Breast epithelium (tissue), 4 donors: Measurements from ENCODE around the gene SESN1. TPM values are rescaled to one million over a fixed set of nuclear protein-coding genes. Genes with fewer than 3 reads are reported as not detected.

Experiments
- DNase-seq, 2 donors: peaks; one replicate each; pipeline ENCODE4 v3.0.0-alpha.2; 2019; ENCODE audit warnings: low spot score in 2 of 2
- H3K27ac ChIP-seq, 2 donors: fragments of 200-600 bp; sonication (generic) in 1 of 2; one replicate each; pipeline ENCODE4 v1.5.1; 2016 to 2019; ENCODE audit warnings: mild to moderate bottlenecking in 1 of 2
- H3K27me3 ChIP-seq, 2 donors: fragments of 200-600 bp; sonication (generic) in 1 of 2; one replicate each; pipeline versions ENCODE4 v1.5.1 to v1.6.0; 2017 to 2019; ENCODE audit warnings: control low read depth in 1 of 2, mild to moderate bottlenecking in 1 of 2
- H3K36me3 ChIP-seq: fragments of 200-600 bp; one replicate; pipeline ENCODE4 v1.5.1; 2019
- H3K4me1 ChIP-seq, 2 donors: fragments of 200-600 bp; sonication (generic); one replicate each; pipeline ENCODE4 v1.5.1; 2016 to 2019; ENCODE audit warnings: control low read depth in 1 of 2
- H3K4me3 ChIP-seq, 3 donors: fragments of 200-600 bp; sonication (generic); 1 replicate in 2 of 3; 2 replicates in 1 of 3; pipeline ENCODE4 v1.5.1; 2016 to 2019; ENCODE audit warnings: mild to moderate bottlenecking in 3 of 3, moderate library complexity in 2 of 3
- H3K9me3 ChIP-seq, 2 donors: fragments of 200-600 bp; sonication (generic) in 1 of 2; one replicate each; pipeline ENCODE4 v1.5.1; 2016 to 2019; ENCODE audit warnings: control low read depth in 1 of 2
- CTCF ChIP-seq, 3 donors: fragments of 450-650 bp; IDR thresholded peaks; one replicate each; pipeline ENCODE4 v1.5.1; 2016 to 2017; ENCODE audit warnings: antibody characterized with exemption in 3 of 3, mild to moderate bottlenecking in 3 of 3, moderate library complexity in 3 of 3
- POLR2A ChIP-seq: fragments of 450-650 bp; IDR thresholded peaks from one replicate; pipeline ENCODE4 v1.6.1; 2016; ENCODE audit warnings: antibody characterized with exemption, mild to moderate bottlenecking, moderate library complexity
- POLR2AphosphoS5 ChIP-seq, 3 donors: sonication (generic); formaldehyde crosslinking; IDR thresholded peaks; one replicate each; pipeline ENCODE4 v1.6.1; 2017; ENCODE audit warnings: antibody characterized with exemption in 3 of 3
- intact Hi-C: fragments of 100-400 bp; cut with DNase I; formaldehyde crosslinking; loops from one replicate; pipeline ENCODE4 v1.15.1; 2023; ENCODE audit warnings: low total_unique reads
- total RNA-seq, 3 donors: library from RNA; depleted of rRNA; stranded (reverse); fragments of >200 nt; gene quantifications; one replicate each; pipeline ENCODE4 v1.1.0, GENCODE V29; 2016

The SESN1 gene
- total RNA-seq, 3 donors from 2014 or later = 70.8 to 141 (median 108) TPM

GRCh38 chr6:108941859-108942258 lies 152.8 kb downstream of the SESN1 start:
- Histone ChIP-seq H3K4me1 (peaks cover 3 to 18% of the 10 kb centered on the region in 2 donors), H3K4me3 (no peak overlapping the region), H3K9me3 (no peaks in the 10 kb centered on the region), H3K27me3 (no peaks in the 10 kb centered on the region), H3K36me3 (no peaks in the 10 kb centered on the region), H3K27ac (no peak overlapping the region)
- no peak for DNase-seq
- TF ChIP-seq CTCF (IDR thresholded peaks at IDR 0.05) = no peak
- no peak for TF ChIP-seq POLR2A
- no peak for TF ChIP-seq POLR2AphosphoS5 (IDR thresholded peaks at IDR 0.05)
- intact Hi-C loops = no loop called here

GRCh38 chr6:108941281-108941680 lies 153.4 kb downstream of the SESN1 start:
- no peak overlapping the region for H3K4me3 ChIP-seq
- H3K9me3 ChIP-seq = no peaks in the 10 kb centered on the region
- no peaks in the 10 kb centered on the region for H3K36me3 ChIP-seq
- DNase-seq = no peak
- no peaks in the 10 kb centered on the region for H3K27me3 ChIP-seq
- no peak for TF ChIP-seq CTCF (IDR thresholded peaks at IDR 0.05)
- no peak for TF ChIP-seq POLR2AphosphoS5 (IDR thresholded peaks at IDR 0.05)
- TF ChIP-seq POLR2A = no peak
- no peak overlapping the region for H3K27ac ChIP-seq
- intact Hi-C loops = no loop called here
- H3K4me1 ChIP-seq = peaks cover 0 to 13% of the 10 kb centered on the region in 2 donors

- intact Hi-C loops = no loop called here
- Histone ChIP-seq H3K9me3 (no peaks in the 10 kb centered on the region), H3K4me1 (peaks cover 0 to 9% of the 10 kb centered on the region in 2 donors), H3K27ac (no peak overlapping the region), H3K27me3 (no peaks in the 10 kb centered on the region), H3K36me3 (no peaks in the 10 kb centered on the region), H3K4me3 (no peak overlapping the region)
- TF ChIP-seq POLR2A (no peak), CTCF (IDR thresholded peaks at IDR 0.05) (no peak), POLR2AphosphoS5 (IDR thresholded peaks at IDR 0.05) (no peak)
- no peak for DNase-seq
Observed at GRCh38 chr6:108940741-108941140, 153.9 kb downstream of the SESN1 start.

GRCh38 chr6:108937170-108937569 lies 157.5 kb downstream of the SESN1 start:
- no peak overlapping the region for H3K27ac ChIP-seq
- intact Hi-C loops = no loop called here
- no peak for TF ChIP-seq CTCF (IDR thresholded peaks at IDR 0.05)
- H3K4me1 ChIP-seq = no peaks in the 10 kb centered on the region
- no peaks in the 10 kb centered on the region for H3K27me3 ChIP-seq
- no peaks in the 10 kb centered on the region for H3K9me3 ChIP-seq
- H3K36me3 ChIP-seq = no peaks in the 10 kb centered on the region
- no peak overlapping the region for H3K4me3 ChIP-seq
- DNase-seq = no peak

Other genes starting within 250 kb of the SESN1 start
- gene ARMC2, start 246.4 kb downstream of the SESN1 start, total RNA-seq = 1 to 10 TPM; 4.3 to 7.9 (median 7.2) TPM
- 10 to 100 TPM; 14.1 to 23.7 (median 19.8) TPM for gene CEP57L1, start 661 bp upstream of the SESN1 start, total RNA-seq